ENCODE data around the gene METTL13. TPM values are rescaled to one million over a fixed set of nuclear protein-coding genes. Genes with fewer than 3 reads are reported as not detected.

The METTL13 gene
- total and polyA plus RNA-seq, 9 of the 15 experiments (the other 6 are each of a cell fraction or from before 2014, with no cell fraction given): 18.9 to 78.9 (median 54.9) TPM

GRCh38 chr1:171828794-171829193, 47.3 kb downstream of the METTL13 start (continued):
- TF ChIP-seq ATF1 (CRISPR knock-in tag; IDR thresholded peaks at IDR 0.05) (no peak), ATF1 (tag; IDR thresholded peaks at IDR 0.05) (no peak), ERF (CRISPR knock-in tag; IDR thresholded peaks at IDR 0.05) (no peak), CHD4 (IDR thresholded peaks at IDR 0.05; ENCODE audit: insufficient read depth, insufficient replicate concordance, low read depth, low read length, poor library complexity, severe bottlenecking) (no peak), MEF2A (IDR thresholded peaks at IDR 0.05; ENCODE audit: control insufficient read depth, low read depth, low read length) (no peak), ZNF263 (CRISPR knock-in tag; IDR thresholded peaks at IDR 0.05; ENCODE audit: borderline replicate concordance) (no peak), ZBTB1 (CRISPR knock-in tag; IDR thresholded peaks at IDR 0.05; ENCODE audit: borderline replicate concordance, low read depth) (no peak), MED1 (CRISPR knock-in tag; IDR thresholded peaks at IDR 0.05; ENCODE audit: borderline replicate concordance) (no peak), TCF7L2 (IDR thresholded peaks at IDR 0.05; ENCODE audit: low read depth, low read length) (no peak), BACH1 (tag; IDR thresholded peaks at IDR 0.05) (no peak), ESRRA (IDR thresholded peaks at IDR 0.05; ENCODE audit: borderline replicate concordance, low read depth) (no peak), SRSF3 (IDR thresholded peaks at IDR 0.05; ENCODE audit: insufficient read depth, low read length) (no peak), PKNOX1 (IDR thresholded peaks at IDR 0.05) (peak; percentile 53), NFE2L1 (tag; IDR thresholded peaks at IDR 0.05; ENCODE audit: borderline replicate concordance, low read depth) (no peak), SP1 (CRISPR knock-in tag; IDR thresholded peaks at IDR 0.05) (no peak), FOSL1 (tag; conservative IDR thresholded peaks at IDR 0.05) (peak; percentile 78), SPI1 (IDR thresholded peaks at IDR 0.05; ENCODE audit: borderline replicate concordance, low read depth, low read length) (peak; percentile 93), CBX5 (IDR thresholded peaks at IDR 0.05; ENCODE audit: borderline replicate concordance, low read depth) (no peak)
- TF ChIP-seq, protein P1, sequence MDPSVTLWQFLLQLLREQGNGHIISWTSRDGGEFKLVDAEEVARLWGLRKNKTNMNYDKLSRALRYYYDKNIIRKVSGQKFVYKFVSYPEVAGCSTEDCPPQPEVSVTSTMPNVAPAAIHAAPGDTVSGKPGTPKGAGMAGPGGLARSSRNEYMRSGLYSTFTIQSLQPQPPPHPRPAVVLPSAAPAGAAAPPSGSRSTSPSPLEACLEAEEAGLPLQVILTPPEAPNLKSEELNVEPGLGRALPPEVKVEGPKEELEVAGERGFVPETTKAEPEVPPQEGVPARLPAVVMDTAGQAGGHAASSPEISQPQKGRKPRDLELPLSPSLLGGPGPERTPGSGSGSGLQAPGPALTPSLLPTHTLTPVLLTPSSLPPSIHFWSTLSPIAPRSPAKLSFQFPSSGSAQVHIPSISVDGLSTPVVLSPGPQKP (CRISPR knock-in tag; IDR thresholded peaks at IDR 0.05): no peak
- TF ChIP-seq, protein P2, sequence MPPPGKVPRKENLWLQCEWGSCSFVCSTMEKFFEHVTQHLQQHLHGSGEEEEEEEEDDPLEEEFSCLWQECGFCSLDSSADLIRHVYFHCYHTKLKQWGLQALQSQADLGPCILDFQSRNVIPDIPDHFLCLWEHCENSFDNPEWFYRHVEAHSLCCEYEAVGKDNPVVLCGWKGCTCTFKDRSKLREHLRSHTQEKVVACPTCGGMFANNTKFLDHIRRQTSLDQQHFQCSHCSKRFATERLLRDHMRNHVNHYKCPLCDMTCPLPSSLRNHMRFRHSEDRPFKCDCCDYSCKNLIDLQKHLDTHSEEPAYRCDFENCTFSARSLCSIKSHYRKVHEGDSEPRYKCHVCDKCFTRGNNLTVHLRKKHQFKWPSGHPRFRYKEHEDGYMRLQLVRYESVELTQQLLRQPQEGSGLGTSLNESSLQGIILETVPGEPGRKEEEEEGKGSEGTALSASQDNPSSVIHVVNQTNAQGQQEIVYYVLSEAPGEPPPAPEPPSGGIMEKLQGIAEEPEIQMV (tag; conservative IDR thresholded peaks at IDR 0.05; ENCODE audit: low read depth): no peak
- TF ChIP-seq, protein P3, sequence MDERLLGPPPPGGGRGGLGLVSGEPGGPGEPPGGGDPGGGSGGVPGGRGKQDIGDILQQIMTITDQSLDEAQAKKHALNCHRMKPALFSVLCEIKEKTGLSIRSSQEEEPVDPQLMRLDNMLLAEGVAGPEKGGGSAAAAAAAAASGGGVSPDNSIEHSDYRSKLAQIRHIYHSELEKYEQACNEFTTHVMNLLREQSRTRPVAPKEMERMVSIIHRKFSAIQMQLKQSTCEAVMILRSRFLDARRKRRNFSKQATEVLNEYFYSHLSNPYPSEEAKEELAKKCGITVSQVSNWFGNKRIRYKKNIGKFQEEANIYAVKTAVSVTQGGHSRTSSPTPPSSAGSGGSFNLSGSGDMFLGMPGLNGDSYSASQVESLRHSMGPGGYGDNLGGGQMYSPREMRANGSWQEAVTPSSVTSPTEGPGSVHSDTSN (CRISPR knock-in tag; IDR thresholded peaks at IDR 0.05; ENCODE audit: low read depth): no peak
- TF ChIP-seq, protein P3 (tag; conservative IDR thresholded peaks at IDR 0.05; ENCODE audit: low read depth): peak; percentile 94
